Measurements from ENCODE around the gene NKX2-1. TPM values are rescaled to one million over a fixed set of nuclear protein-coding genes. Genes with fewer than 3 reads are reported as not detected.

Gene NKX2-1
- total and polyA plus RNA-seq, 12 donors: 0.11 to 0.87 (median 0.15) TPM; not detected in 9

- H3K27ac ChIP-seq: no peak overlapping the region
- intact Hi-C loops (cut with DNase I): no loop called here
- H3K36me3 ChIP-seq (replicated peaks in 1 of 2): no peaks in the 10 kb centered on the region
- no peak overlapping the region for H3K4me3 ChIP-seq
- H3K9me3 ChIP-seq (replicated peaks in 1 of 3): no peaks in the 10 kb centered on the region
- peaks cover 8 to 14% of the 10 kb centered on the region in 2 donors for H3K4me1 ChIP-seq (replicated peaks in 1 of 2)
- no peak for DNase-seq
- WGBS, 4 donors: 25 to 40% (median 31%) methylated on average over 11 of the region's 11 CpGs
- H3K27me3 ChIP-seq: peaks cover 89% of the 10 kb centered on the region
- no peak for TF ChIP-seq POLR2A (IDR thresholded peaks at IDR 0.05)
- TF ChIP-seq CTCF (IDR thresholded peaks at IDR 0.05): no peak
Observed at GRCh38 chr14:36515896-36516718, 3.9 kb downstream of the NKX2-1 start.

GRCh38 chr14:36515105-36515593, 4.9 kb downstream of the NKX2-1 start:
- peaks cover 89% of the 10 kb centered on the region for H3K27me3 ChIP-seq
- WGBS, 4 donors: 28 to 36% (median 31%) methylated on average over 14 of the region's 14 CpGs
- no peak for DNase-seq
- H3K4me3 ChIP-seq: no peak overlapping the region
- H3K9me3 ChIP-seq (replicated peaks in 1 of 3): no peaks in the 10 kb centered on the region
- no peak for TF ChIP-seq POLR2A (IDR thresholded peaks at IDR 0.05)
- no peak for TF ChIP-seq CTCF (IDR thresholded peaks at IDR 0.05)
- no peak overlapping the region for H3K27ac ChIP-seq
- intact Hi-C loops (cut with DNase I): no loop called here
- H3K4me1 ChIP-seq (replicated peaks in 1 of 2): peaks cover 0 to 6% of the 10 kb centered on the region in 2 donors
- H3K36me3 ChIP-seq (replicated peaks in 1 of 2): no peaks in the 10 kb centered on the region

GRCh38 chr14:36514278-36515104, 5.5 kb downstream of the NKX2-1 start:
- intact Hi-C loops (cut with DNase I): no loop called here

More at GRCh38 chr14:36514278-36515104, 5.5 kb downstream of the NKX2-1 start:
- Histone ChIP-seq H3K4me1 (replicated peaks in 1 of 2) (peaks cover 0 to 1% of the 10 kb centered on the region in 2 donors), H3K27me3 (peaks cover 90% of the 10 kb centered on the region), H3K9me3 (replicated peaks in 1 of 3) (no peaks in the 10 kb centered on the region), H3K27ac (no peak overlapping the region), H3K36me3 (replicated peaks in 1 of 2) (no peaks in the 10 kb centered on the region), H3K4me3 (no peak overlapping the region)
- TF ChIP-seq CTCF (IDR thresholded peaks at IDR 0.05) (no peak), POLR2A (IDR thresholded peaks at IDR 0.05) (no peak)
- DNase-seq: no peak
- 12 to 24% (median 15%) methylated on average over 27 to 38 of the region's 38 CpGs for WGBS, 4 donors

Data from adrenal gland (tissue), 12 donors.